GM18951 (cell line): Measurements from ENCODE around the gene MIB2.

Experiments
- POLR2A ChIP-seq: IDR thresholded peaks from 4 replicates; pipeline ENCODE4 v1.6.1; 2011; ENCODE audit warnings: mild to moderate bottlenecking; ENCODE audit not compliant: insufficient read length, insufficient read depth; ENCODE audit errors: extremely low read depth
- in situ Hi-C: fragments of 300-500 bp; cut with MboI; formaldehyde crosslinking; loops from one replicate; pipeline ENCODE4 v1.12.0; 2022; ENCODE audit warnings: low sequenced_read_pairs, mixed read lengths, inconsistent platforms; ENCODE audit not compliant: unreplicated experiment

Gene MIB2

GRCh38 chr1:1600861-1601563, 14.3 kb upstream of the MIB2 start:
- no peak for TF ChIP-seq POLR2A
- in situ Hi-C loops, result no loop called here

- no peak for TF ChIP-seq POLR2A
- in situ Hi-C loops, result no loop called here
These were observed 13.6 kb upstream of the MIB2 start for GRCh38 chr1:1601564-1602303.

- in situ Hi-C loops, result no loop called here
- TF ChIP-seq POLR2A, result no peak
These were observed 12.9 kb upstream of the MIB2 start for GRCh38 chr1:1602304-1602967.

GRCh38 chr1:1602968-1603506, 12.3 kb upstream of the MIB2 start:
- TF ChIP-seq POLR2A, result no peak

GRCh38 chr1:1603671-1604373, 11.5 kb upstream of the MIB2 start:
- in situ Hi-C loops, result no loop called here
- no peak for TF ChIP-seq POLR2A

More at GRCh38 chr1:1602968-1603506, 12.3 kb upstream of the MIB2 start:
- in situ Hi-C loops, result no loop called here

GRCh38 chr1:1604374-1605033, 10.8 kb upstream of the MIB2 start:
- in situ Hi-C loops, result no loop called here
- no peak for TF ChIP-seq POLR2A

- no peak for TF ChIP-seq POLR2A
- in situ Hi-C loops, result no loop called here
These were observed 10.2 kb upstream of the MIB2 start for GRCh38 chr1:1605034-1605591.

GRCh38 chr1:1605724-1606123, 9.6 kb upstream of the MIB2 start:
- TF ChIP-seq POLR2A, result no peak
- in situ Hi-C loops, result no loop called here

- in situ Hi-C loops, result no loop called here
- no peak for TF ChIP-seq POLR2A
These were observed 9.1 kb upstream of the MIB2 start for GRCh38 chr1:1606232-1606631.

- no peak for TF ChIP-seq POLR2A
- in situ Hi-C loops, result no loop called here
These were observed 5.3 kb upstream of the MIB2 start for GRCh38 chr1:1609822-1610485.

GRCh38 chr1:1610796-1611195, 4.5 kb upstream of the MIB2 start:
- in situ Hi-C loops, result no loop called here

GRCh38 chr1:1612104-1612400, 3.2 kb upstream of the MIB2 start:
- no peak for TF ChIP-seq POLR2A
- in situ Hi-C loops, result no loop called here

More at GRCh38 chr1:1610796-1611195, 4.5 kb upstream of the MIB2 start:
- no peak for TF ChIP-seq POLR2A
